Endothelial cell of umbilical vein (primary cell): Measurements from ENCODE around the gene RAP1GAP2. TPM values are rescaled to one million over a fixed set of nuclear protein-coding genes. Genes with fewer than 3 reads are reported as not detected.

Source experiments
- BruUV-seq: library from RNA; stranded (reverse); fragments of 400-500 nt; replicated peaks from 2 replicates; lab custom pipeline; 2021; lab: Mats Ljungman, UMichigan
- CTCF ChIA-PET: fragments of 300-600, 350-600 bp; sonication (Branson Sonifier 250); formaldehyde crosslinking; loops from one replicate; lab custom pipeline; 2021; ENCODE audit warnings: antibody characterized with exemption, inconsistent platforms; lab: Charles Lee
- POLR2A ChIA-PET: fragments of 300-600, 350-600 bp; sonication (Branson Sonifier 250); formaldehyde crosslinking; loops from one replicate; lab custom pipeline; 2021; ENCODE audit warnings: antibody characterized with exemption, inconsistent platforms; lab: Charles Lee
- DNase-seq: peaks from one replicate; pipeline ENCODE4 v3.0.0-alpha.2; 2011; ENCODE audit warnings: low read depth, low spot score
- FAIRE-seq: peaks from 2 replicates; lab custom pipeline; 2011; peaks lifted over from hg19 to GRCh38; lab: Jason Lieb, UNC
- H2AFZ ChIP-seq: 2 replicates; pipeline ENCODE4 v1.6.0; 2012; ENCODE audit warnings: low read depth, low read length, control low read depth, inconsistent platforms
- H3K27ac ChIP-seq: 2 replicates; pipeline ENCODE4 v1.5.1; 2011; ENCODE audit warnings: low read depth, mild to moderate bottlenecking, control low read depth, low read length, moderate library complexity; ENCODE audit not compliant: insufficient read depth
- H3K27me3 ChIP-seq, 2 experiments: 2 replicates each; pipeline versions ENCODE4 v1.6.0 to v1.6.1; 2011; ENCODE audit warnings: low read length in 2 of 2, mixed read lengths in 1 of 2; ENCODE audit not compliant: control insufficient read depth in 2 of 2, insufficient read depth in 2 of 2
- H3K36me3 ChIP-seq, 2 experiments: 2 replicates in 1 of 2; 3 replicates in 1 of 2; pipeline ENCODE4 v1.5.1; 2011; ENCODE audit warnings: low read length in 2 of 2, mild to moderate bottlenecking in 1 of 2, moderate library complexity in 1 of 2; ENCODE audit not compliant: control insufficient read depth in 2 of 2, insufficient read depth in 2 of 2; ENCODE audit errors: extremely low read depth in 1 of 2
- H3K4me1 ChIP-seq: 3 replicates; pipeline ENCODE4 v1.5.1; 2011; ENCODE audit warnings: mild to moderate bottlenecking, low read length; ENCODE audit not compliant: control insufficient read depth, insufficient read depth; ENCODE audit errors: extremely low read depth
- H3K4me2 ChIP-seq: 2 replicates; pipeline ENCODE4 v1.6.1; 2011; ENCODE audit warnings: low read length, control low read depth, mixed read lengths; ENCODE audit not compliant: insufficient read depth
- H3K4me3 ChIP-seq, 3 experiments: fragments of 200-600 bp in 1 of 3; sonication (generic), shearing (Covaris generic) in 1 of 3; replicated peaks in 1 of 3; 2 replicates each; pipeline ENCODE4 v1.5.1; 2011 to 2016; ENCODE audit warnings: control low read depth in 3 of 3, low read length in 3 of 3, mild to moderate bottlenecking in 2 of 3, inconsistent platforms in 1 of 3, low read depth in 1 of 3, moderate library complexity in 1 of 3; ENCODE audit not compliant: insufficient read depth in 1 of 3
- H3K79me2 ChIP-seq: 2 replicates; pipeline ENCODE4 v1.6.0; 2012; ENCODE audit warnings: low read length, inconsistent platforms; ENCODE audit not compliant: control insufficient read depth, insufficient read depth
- H3K9ac ChIP-seq: replicated peaks from 2 replicates; pipeline ENCODE3; 2011; ENCODE audit warnings: low read length, control low read depth; ENCODE audit not compliant: insufficient read depth; ENCODE audit errors: extremely low read depth
- H3K9me1 ChIP-seq: replicated peaks from 3 replicates; pipeline ENCODE4 v1.6.0; 2011; ENCODE audit warnings: mild to moderate bottlenecking, low read length; ENCODE audit not compliant: control insufficient read depth, insufficient read depth; ENCODE audit errors: extremely low read depth
- H3K9me3 ChIP-seq: replicated peaks from 2 replicates; pipeline ENCODE4 v1.5.1; 2012; ENCODE audit warnings: low read length, inconsistent platforms; ENCODE audit not compliant: control insufficient read depth, insufficient read depth
- H4K20me1 ChIP-seq: replicated peaks from 2 replicates; pipeline ENCODE3; 2011; ENCODE audit warnings: mild to moderate bottlenecking, low read length; ENCODE audit not compliant: control insufficient read depth, insufficient read depth; ENCODE audit errors: extremely low read depth
- EZH2 ChIP-seq: IDR thresholded peaks from 2 replicates; pipeline ENCODE4 v1.6.1; 2012; ENCODE audit warnings: borderline replicate concordance, low read depth, mild to moderate bottlenecking, moderate library complexity, low read length, inconsistent platforms; ENCODE audit not compliant: severe bottlenecking
- FOS ChIP-seq: IDR thresholded peaks from 2 replicates; pipeline ENCODE4 v1.6.1; 2011; ENCODE audit warnings: mild to moderate bottlenecking, low read length, moderate library complexity, borderline replicate concordance; ENCODE audit not compliant: insufficient read depth
- GATA2 ChIP-seq: IDR thresholded peaks from 2 replicates; pipeline ENCODE4 v1.7.0; 2011; ENCODE audit warnings: low read depth, mild to moderate bottlenecking, moderate library complexity, mixed read lengths, low read length; ENCODE audit not compliant: insufficient read length, insufficient read depth
- JUN ChIP-seq: IDR thresholded peaks from 2 replicates; pipeline ENCODE4 v1.6.1; 2011; ENCODE audit warnings: borderline replicate concordance, low read depth; ENCODE audit not compliant: insufficient read length, insufficient read depth
- POLR2A ChIP-seq: IDR thresholded peaks from 2 replicates; pipeline ENCODE4 v1.6.1; 2012; ENCODE audit warnings: low read depth, mild to moderate bottlenecking, control low read depth, low read length
- POLR2AphosphoS5 ChIP-seq: IDR thresholded peaks from 2 replicates; pipeline ENCODE4 v1.6.1; 2012; ENCODE audit warnings: low read depth, mild to moderate bottlenecking, control low read depth, low read length, moderate library complexity; ENCODE audit not compliant: insufficient read depth
- dilution Hi-C: fragments of 300-500 bp; cut with MboI; formaldehyde crosslinking; loops from one replicate; pipeline ENCODE4 v1.15.0; 2019; ENCODE audit warnings: low sequenced_read_pairs; ENCODE audit not compliant: extremely low pct_ligation_motif_present
- intact Hi-C: fragments of 100-400 bp; cut with micrococcal nuclease; formaldehyde crosslinking; loops from one replicate; pipeline ENCODE4 v1.10.0; 2022
- polyA plus RNA-seq, 4 experiments: library from polyadenylated mRNA; depleted of rRNA in 3 of 4; stranded (reverse) in 3 of 4; unstranded in 1 of 4; fragments of >200 nt; gene quantifications; 2 replicates each; pipeline versions ENCODE4 v1.2.1 to v1.2.3, GENCODE V29; 2011 to 2012; ENCODE audit warnings: missing spikeins in 1 of 4
- total RNA-seq: library from RNA; stranded (reverse); gene quantifications from 2 replicates; pipeline ENCODE4 v1.2.3, GENCODE V29; 2021
- TF ChIP-seq, protein P1 (sequence below): IDR thresholded peaks from 2 replicates; pipeline ENCODE4 v1.6.1; 2011; ENCODE audit not compliant: insufficient read depth, insufficient read length
- TF ChIP-seq, protein P2 (sequence below), 2 donors: IDR thresholded peaks; 1 replicate in 1 of 2; 2 replicates in 1 of 2; pipeline ENCODE4 v1.5.1; 2011; ENCODE audit warnings: low read length in 2 of 2, mild to moderate bottlenecking in 2 of 2, moderate library complexity in 2 of 2, control low read depth in 1 of 2, inconsistent platforms in 1 of 2, low read depth in 1 of 2; ENCODE audit not compliant: insufficient read depth in 1 of 2; ENCODE audit errors: extremely low read depth in 1 of 2

Gene RAP1GAP2
- total and polyA plus RNA-seq, 2 donors (not counting 3 experiments of a cell fraction or from before 2014, with no cell fraction given), result 1.4 to 3.6 TPM

GRCh38 chr17:3048727-3049471 lies 252.7 kb downstream of the RAP1GAP2 start:
- ChIA-PET POLR2A (interaction anchor here (0.6 to 1.0 kb wide), 2 partner anchors 619 to 692 kb away, joined by 4 to 5 read pairs; no protein-coding TSS in a partner anchor), CTCF (interaction anchor here (0.5 to 2.3 kb wide), 23 partner anchors 9 to 861 kb away, joined by 3 to 76 read pairs (median 5); partner anchors contain the start of genes CTNS, SHPK and TAX1BP3)
- FAIRE-seq, result peak; percentile 98
- dilution Hi-C loops, result no loop called here
- intact Hi-C loops, result loop anchor here (5.0 to 10.0 kb wide), 2 partner anchors 688 to 776 kb away; no protein-coding TSS in a partner anchor
- BruUV-seq, result TSS peak; percentile 45
- Histone ChIP-seq H3K4me1 (no peaks in the 10 kb centered on the region), H3K79me2 (no peaks in the 10 kb centered on the region), H3K9me3 (no peaks in the 10 kb centered on the region), H4K20me1 (no peaks in the 10 kb centered on the region), H2AFZ (peak overlapping the region; percentile 95), H3K4me2 (peak overlapping the region; percentile 89), H3K27me3 (no peaks in the 10 kb centered on the region), H3K4me3 (peak overlapping the region; percentile 44 to 75 (median 72)), H3K36me3 (no peaks in the 10 kb centered on the region), H3K27ac (no peak overlapping the region), H3K9me1 (no peaks in the 10 kb centered on the region), H3K9ac (peak overlapping the region; percentile 40)
- TF ChIP-seq GATA2 (no peak), FOS (no peak), POLR2AphosphoS5 (peak; percentile 69), EZH2 (no peak), POLR2A (peak; percentile 70), JUN (no peak)
- TF ChIP-seq, protein P1, sequence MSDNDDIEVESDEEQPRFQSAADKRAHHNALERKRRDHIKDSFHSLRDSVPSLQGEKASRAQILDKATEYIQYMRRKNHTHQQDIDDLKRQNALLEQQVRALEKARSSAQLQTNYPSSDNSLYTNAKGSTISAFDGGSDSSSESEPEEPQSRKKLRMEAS, result no peak
- TF ChIP-seq, protein P2, sequence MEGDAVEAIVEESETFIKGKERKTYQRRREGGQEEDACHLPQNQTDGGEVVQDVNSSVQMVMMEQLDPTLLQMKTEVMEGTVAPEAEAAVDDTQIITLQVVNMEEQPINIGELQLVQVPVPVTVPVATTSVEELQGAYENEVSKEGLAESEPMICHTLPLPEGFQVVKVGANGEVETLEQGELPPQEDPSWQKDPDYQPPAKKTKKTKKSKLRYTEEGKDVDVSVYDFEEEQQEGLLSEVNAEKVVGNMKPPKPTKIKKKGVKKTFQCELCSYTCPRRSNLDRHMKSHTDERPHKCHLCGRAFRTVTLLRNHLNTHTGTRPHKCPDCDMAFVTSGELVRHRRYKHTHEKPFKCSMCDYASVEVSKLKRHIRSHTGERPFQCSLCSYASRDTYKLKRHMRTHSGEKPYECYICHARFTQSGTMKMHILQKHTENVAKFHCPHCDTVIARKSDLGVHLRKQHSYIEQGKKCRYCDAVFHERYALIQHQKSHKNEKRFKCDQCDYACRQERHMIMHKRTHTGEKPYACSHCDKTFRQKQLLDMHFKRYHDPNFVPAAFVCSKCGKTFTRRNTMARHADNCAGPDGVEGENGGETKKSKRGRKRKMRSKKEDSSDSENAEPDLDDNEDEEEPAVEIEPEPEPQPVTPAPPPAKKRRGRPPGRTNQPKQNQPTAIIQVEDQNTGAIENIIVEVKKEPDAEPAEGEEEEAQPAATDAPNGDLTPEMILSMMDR (IDR thresholded peaks at IDR 0.05; ENCODE audit: extremely low read depth in 1 of 2, insufficient read depth in 1 of 2, low read depth in 1 of 2, low read length in 2 of 2), result peak; percentile 74 to 86
- peak; percentile 99 for DNase-seq
